LNCaP clone FGC (cell line): ENCODE data around the gene CA5B.

Experiments
- DNase-seq: peaks from one replicate; pipeline ENCODE4 v3.0.0-alpha.2; 2011; ENCODE audit warnings: low read depth
- H3K4me3 ChIP-seq: 2 replicates; pipeline ENCODE4 v1.5.1; 2011; ENCODE audit warnings: mild to moderate bottlenecking, low read depth, low read length, control low read depth
- TF ChIP-seq, protein P1 (sequence below): IDR thresholded peaks from 2 replicates; pipeline ENCODE4 v1.5.1; 2012; ENCODE audit warnings: mild to moderate bottlenecking; ENCODE audit not compliant: control insufficient read depth, insufficient read depth; ENCODE audit errors: extremely low read depth

CA5B gene

DNA sequence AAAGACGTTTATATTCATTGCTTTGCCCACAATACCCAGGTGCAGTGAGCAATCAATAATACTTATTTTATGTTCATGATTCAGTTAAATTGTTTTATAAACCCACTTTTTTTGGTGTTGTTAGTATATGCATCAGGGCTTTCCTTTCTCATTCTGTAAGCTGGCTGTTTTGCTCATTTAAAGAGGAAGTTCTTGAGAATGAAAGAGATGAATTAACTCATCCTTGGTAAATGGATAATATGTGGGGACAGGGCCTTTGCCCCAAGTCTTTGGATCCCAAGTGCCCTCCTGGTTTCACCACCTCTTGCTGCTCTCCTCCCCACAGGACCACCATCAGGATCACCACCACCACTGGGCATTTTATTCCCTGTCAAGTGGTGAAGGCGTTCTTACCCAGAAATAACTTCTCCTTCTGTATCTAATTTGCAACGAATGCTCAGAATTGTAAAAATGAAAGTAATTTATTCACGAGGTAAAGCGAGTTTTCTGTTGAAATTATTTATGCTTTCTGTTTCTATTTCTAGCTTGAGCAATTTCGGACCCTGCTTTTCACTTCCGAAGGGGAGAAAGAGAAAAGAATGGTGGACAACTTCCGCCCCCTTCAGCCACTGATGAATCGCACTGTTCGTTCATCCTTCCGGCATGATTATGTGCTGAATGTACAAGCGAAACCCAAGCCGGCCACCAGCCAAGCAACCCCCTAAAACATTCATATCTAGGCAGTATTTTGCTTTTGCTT is 44.1 kb downstream of the CA5B start:
- H3K4me3 ChIP-seq, result no peak overlapping the region
- DNase-seq, result no peak

DNA sequence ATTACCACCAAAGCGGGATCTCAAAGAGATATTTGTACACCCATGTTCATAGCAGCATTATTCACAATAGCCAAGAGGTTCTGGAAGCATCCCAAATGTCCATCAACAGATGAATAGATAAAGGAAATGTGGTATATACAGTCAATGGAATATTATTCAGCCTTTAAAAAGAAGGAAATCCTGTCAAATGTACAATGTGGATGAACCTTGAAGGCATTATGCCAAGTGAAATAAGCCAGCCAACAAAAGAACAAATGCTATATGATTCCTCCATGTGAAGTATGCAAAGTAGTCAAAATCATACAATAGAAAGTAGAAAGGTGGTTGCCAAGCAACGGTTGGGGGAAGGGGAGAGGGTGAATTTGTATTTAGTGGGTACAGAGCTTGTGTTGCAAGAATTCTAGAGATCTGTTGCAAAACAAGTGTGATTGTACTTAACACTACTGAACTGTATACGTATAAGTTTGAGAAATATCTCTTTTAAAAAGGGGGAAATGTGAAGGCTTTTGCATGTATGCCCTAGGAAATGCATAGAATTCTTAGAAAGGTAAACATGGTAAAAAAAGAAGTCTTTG is 47.2 kb downstream of the CA5B start:
- no peak overlapping the region for H3K4me3 ChIP-seq
- TF ChIP-seq, protein P1, sequence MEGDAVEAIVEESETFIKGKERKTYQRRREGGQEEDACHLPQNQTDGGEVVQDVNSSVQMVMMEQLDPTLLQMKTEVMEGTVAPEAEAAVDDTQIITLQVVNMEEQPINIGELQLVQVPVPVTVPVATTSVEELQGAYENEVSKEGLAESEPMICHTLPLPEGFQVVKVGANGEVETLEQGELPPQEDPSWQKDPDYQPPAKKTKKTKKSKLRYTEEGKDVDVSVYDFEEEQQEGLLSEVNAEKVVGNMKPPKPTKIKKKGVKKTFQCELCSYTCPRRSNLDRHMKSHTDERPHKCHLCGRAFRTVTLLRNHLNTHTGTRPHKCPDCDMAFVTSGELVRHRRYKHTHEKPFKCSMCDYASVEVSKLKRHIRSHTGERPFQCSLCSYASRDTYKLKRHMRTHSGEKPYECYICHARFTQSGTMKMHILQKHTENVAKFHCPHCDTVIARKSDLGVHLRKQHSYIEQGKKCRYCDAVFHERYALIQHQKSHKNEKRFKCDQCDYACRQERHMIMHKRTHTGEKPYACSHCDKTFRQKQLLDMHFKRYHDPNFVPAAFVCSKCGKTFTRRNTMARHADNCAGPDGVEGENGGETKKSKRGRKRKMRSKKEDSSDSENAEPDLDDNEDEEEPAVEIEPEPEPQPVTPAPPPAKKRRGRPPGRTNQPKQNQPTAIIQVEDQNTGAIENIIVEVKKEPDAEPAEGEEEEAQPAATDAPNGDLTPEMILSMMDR, result no peak
- DNase-seq, result no peak

More for the DNA sequence above, 44.1 kb downstream of the CA5B start:
- TF ChIP-seq, protein P1, result no peak

DNA sequence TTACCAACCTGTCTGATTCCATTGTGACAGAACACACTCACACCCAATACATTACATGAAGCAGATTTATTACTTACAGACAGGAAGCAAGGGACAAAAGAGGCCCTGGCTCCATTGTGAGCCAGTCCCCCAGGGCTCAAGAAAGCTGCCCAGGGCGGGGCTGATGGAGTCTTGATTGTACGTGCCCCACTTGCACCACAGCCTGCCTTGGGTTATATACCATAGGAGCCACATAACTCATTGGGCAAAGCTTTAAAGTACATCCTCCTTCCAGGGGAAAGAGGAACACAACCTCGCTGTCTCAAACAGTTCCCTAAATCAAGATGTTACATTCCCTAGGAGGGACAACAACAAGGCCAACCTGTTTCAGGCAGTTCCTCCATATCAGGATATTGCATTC is 48.8 kb downstream of the CA5B start:
- no peak overlapping the region for H3K4me3 ChIP-seq
- TF ChIP-seq, protein P1, result no peak
- no peak for DNase-seq

DNA sequence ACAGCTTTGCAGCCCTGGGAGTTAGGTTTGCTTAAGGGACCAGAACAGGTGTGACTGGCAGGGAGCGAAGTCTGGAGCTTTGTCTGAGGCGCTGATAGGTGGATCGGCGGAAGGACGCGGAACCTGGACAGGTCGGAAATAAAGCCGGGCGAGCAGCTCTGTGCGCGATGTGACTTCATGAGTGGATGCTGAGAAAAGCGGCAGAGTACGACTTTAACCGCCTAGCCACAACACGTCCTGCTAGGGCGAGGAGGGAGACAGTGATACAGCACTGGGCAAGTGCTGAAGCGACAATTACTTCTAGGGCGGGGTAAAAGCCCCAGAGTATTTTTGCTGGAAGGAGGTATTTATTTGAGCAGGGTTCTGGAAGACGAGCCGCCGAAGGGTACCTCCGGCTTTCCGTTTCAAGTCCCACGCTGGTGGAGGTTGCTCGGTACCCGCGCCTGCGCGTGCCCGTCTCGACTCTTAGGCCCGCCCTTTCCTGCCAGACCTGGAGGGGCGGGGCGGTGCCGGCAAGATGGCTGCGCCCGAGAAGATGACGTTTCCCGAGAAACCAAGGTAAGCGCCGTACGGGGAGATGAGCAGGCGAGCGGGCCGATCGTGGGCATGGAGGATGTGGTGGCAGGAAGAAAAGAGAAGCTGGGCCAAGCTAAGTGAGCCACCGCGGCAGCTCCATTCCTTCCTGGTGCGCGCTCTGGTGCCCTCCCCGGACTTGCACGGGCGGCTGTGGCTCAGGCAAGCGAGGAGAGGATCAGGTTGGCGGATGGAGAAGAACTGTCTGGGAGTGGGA is 52.1 kb downstream of the CA5B start, which contains the start of gene ZRSR2:
Gene ZRSR2, plus strand, starts transcription at position 506 of the 790 bp plus-strand sequence. Its CDS starts 12 bp downstream, at position 518.
- H3K4me3 ChIP-seq, result peak within 1 kb of the TSS; percentile 78
- DNase-seq, result peak; percentile 39
- TF ChIP-seq, protein P1, result no peak

DNA sequence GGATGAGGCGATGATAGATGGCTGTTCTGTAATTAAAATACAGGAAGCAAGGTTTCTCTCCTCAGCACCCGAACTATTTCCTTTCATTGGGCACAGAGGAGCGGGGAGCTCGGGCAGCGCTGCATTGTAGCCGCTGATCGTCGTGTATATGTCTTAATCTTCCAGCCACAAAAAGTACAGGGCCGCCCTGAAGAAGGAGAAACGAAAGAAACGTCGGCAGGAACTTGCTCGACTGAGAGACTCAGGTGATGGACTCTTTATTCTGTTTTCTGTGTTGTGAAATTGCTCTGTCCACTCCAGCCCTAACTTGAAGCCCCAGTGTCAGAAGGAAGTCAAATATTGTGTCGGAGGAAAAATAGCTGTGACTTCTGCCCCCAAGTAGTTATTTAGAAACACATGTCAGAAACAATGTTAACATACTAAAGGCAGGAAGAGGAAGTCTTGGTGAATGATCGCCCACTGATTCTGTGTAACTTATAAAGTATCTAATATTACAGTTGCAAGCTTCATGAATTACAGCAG is 52.8 kb downstream of the CA5B start:
- TF ChIP-seq, protein P1, result no peak
- no peak for DNase-seq
- peak overlapping the region; percentile 78 for H3K4me3 ChIP-seq

DNA sequence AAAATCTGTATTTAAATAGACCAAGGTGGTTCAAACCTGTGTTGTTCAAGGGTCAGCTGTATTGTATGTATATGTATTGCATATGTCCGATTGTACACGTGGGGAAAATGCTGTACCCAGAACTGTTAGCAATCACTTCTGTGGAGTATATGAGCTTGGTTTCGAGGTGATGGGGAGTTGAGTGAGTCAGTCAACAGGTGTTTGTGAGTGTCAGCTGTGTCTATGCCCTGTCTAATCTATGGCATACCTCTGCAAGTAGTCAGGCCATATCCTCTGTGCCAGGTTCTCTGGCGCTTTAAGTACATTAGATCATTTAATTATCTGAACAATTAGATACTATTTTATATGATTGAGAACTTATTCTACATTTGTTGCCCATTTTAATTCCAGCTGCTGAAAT is 59.6 kb downstream of the CA5B start:
- H3K4me3 ChIP-seq, result no peak overlapping the region
- TF ChIP-seq, protein P1, result no peak
- no peak for DNase-seq
